Sigmoid colon (tissue), 7 donors: Measurements from ENCODE around the gene DTYMK. TPM values are rescaled to one million over a fixed set of nuclear protein-coding genes. Genes with fewer than 3 reads are reported as not detected.

Experiments
- DNase-seq: peaks from one replicate; pipeline ENCODE4 v3.0.0-alpha.2; 2019
- H3K27ac ChIP-seq, 4 donors: fragments of 200-600 bp; sonication (generic); one replicate each; pipeline ENCODE4 v1.5.1; 2016 to 2019; ENCODE audit warnings: mild to moderate bottlenecking in 1 of 4
- H3K27me3 ChIP-seq, 3 donors: fragments of 200-600 bp; sonication (generic); one replicate each; pipeline ENCODE4 v1.5.1; 2019; ENCODE audit warnings: mild to moderate bottlenecking in 1 of 3
- H3K36me3 ChIP-seq, 4 donors: fragments of 200-600 bp; sonication (generic); one replicate each; pipeline ENCODE4 v1.5.1; 2016 to 2019
- H3K4me1 ChIP-seq, 4 donors: fragments of 200-600 bp; sonication (generic); one replicate each; pipeline ENCODE4 v1.5.1; 2017 to 2019
- H3K4me3 ChIP-seq, 4 donors: fragments of 200-600 bp; sonication (generic); one replicate each; pipeline ENCODE4 v1.5.1; 2017 to 2019; ENCODE audit warnings: mild to moderate bottlenecking in 2 of 4, moderate library complexity in 1 of 4
- H3K9me3 ChIP-seq, 4 donors: fragments of 200-600 bp in 3 of 4; sonication (generic) in 3 of 4; one replicate each; pipeline versions ENCODE4 v1.5.1 to v1.6.1; 2013 to 2019
- CTCF ChIP-seq, 4 experiments: fragments of 450-650 bp in 3 of 4; fragments of 200-600 bp in 1 of 4; IDR thresholded peaks; one replicate each; pipeline ENCODE4 v1.5.1; 2016 to 2019; ENCODE audit warnings: antibody characterized with exemption in 4 of 4, mild to moderate bottlenecking in 3 of 4, moderate library complexity in 2 of 4
- EP300 ChIP-seq, 4 donors: sonication (generic); formaldehyde crosslinking; IDR thresholded peaks; one replicate each; pipeline ENCODE4 v1.6.1; 2017; ENCODE audit warnings: antibody characterized with exemption in 4 of 4
- POLR2A ChIP-seq, 2 donors: fragments of 450-650 bp; IDR thresholded peaks; one replicate each; pipeline ENCODE4 v1.6.1; 2016; ENCODE audit warnings: antibody characterized with exemption in 2 of 2, mild to moderate bottlenecking in 2 of 2, moderate library complexity in 2 of 2
- POLR2AphosphoS5 ChIP-seq, 4 donors: sonication (generic); formaldehyde crosslinking; IDR thresholded peaks; one replicate each; pipeline ENCODE4 v1.6.1; 2017; ENCODE audit warnings: antibody characterized with exemption in 4 of 4
- WGBS, 2 donors: extraction: QIAGEN DNeasy Blood & Tissue Kit; methylation state at CpG; one replicate each; pipeline ENCODE4 v1.1.7; 2013; 5-methylcytosine and 5-hydroxymethylcytosine counted together
- intact Hi-C: fragments of 100-400 bp; cut with DNase I; formaldehyde crosslinking; loops from one replicate; pipeline ENCODE4 v1.15.1; 2023
- polyA plus RNA-seq, 3 donors: library from polyadenylated mRNA; stranded (reverse); fragments of 200-250 nt; gene quantifications; one replicate each; pipeline ENCODE4 v1.2.3, GENCODE V29; 2013
- total RNA-seq, 4 donors: library from RNA; depleted of rRNA; stranded (reverse); fragments of >200 nt; gene quantifications; one replicate each; pipeline ENCODE4 v1.1.0, GENCODE V29; 2016
- donor health status: healthy with polysubstance abuse.
- donor health status: Bipolar disorder and iron deficiency.
- donor health status: healthy.

The DTYMK gene
- total and polyA plus RNA-seq, 7 donors: 7.4 to 53.0 (median 13.8) TPM

GRCh38 chr2:241636182-241637017 lies 50.2 kb downstream of the DTYMK start:
- intact Hi-C loops: loop anchor here (1.0 to 10.0 kb wide), 7 partner anchors 26 to 322 kb away; partner anchors contain the start of genes DTYMK, FARP2, HDLBP and ING5
- Histone ChIP-seq H3K4me3 (peak overlapping the region; percentile 57 to 95 (median 81)), H3K9me3 (no peaks in the 10 kb centered on the region), H3K27ac (peak overlapping the region; percentile 90 to 99 (median 94)), H3K4me1 (peaks cover 0 to 60% (median 52%) of the 10 kb centered on the region in 4 donors), H3K27me3 (no peaks in the 10 kb centered on the region), H3K36me3 (peaks cover 12 to 25% (median 21%) of the 10 kb centered on the region in 4 donors)
- 1% methylated on average over 97 of the region's 97 CpGs for WGBS, 2 donors
- DNase-seq: peak; percentile 75
- peak in 2 of 4 donors; percentile 48 to 71 for TF ChIP-seq POLR2AphosphoS5 (IDR thresholded peaks at IDR 0.05)
- no peak for TF ChIP-seq EP300 (IDR thresholded peaks at IDR 0.05)

- H3K4me1 ChIP-seq: peaks cover 0 to 53% (median 47%) of the 10 kb centered on the region in 4 donors
- H3K4me3 ChIP-seq: peak overlapping the region; percentile 57 to 95 (median 81)
- TF ChIP-seq POLR2AphosphoS5 (IDR thresholded peaks at IDR 0.05) (no peak), CTCF (IDR thresholded peaks at IDR 0.05) (no peak), POLR2A (IDR thresholded peaks at IDR 0.05) (no peak), EP300 (IDR thresholded peaks at IDR 0.05) (no peak)
- H3K27ac ChIP-seq: peak overlapping the region; percentile 90 to 99 (median 94)
- no peaks in the 10 kb centered on the region for H3K9me3 ChIP-seq
- H3K27me3 ChIP-seq: no peaks in the 10 kb centered on the region
- H3K36me3 ChIP-seq: peaks cover 12 to 30% (median 21%) of the 10 kb centered on the region in 4 donors
- WGBS, 2 donors: 11 to 36% methylated on average over 6 of the region's 6 CpGs
- intact Hi-C loops: loop anchor here (2.0 to 10.0 kb wide), 5 partner anchors 51 to 321 kb away; partner anchors contain the start of genes DTYMK, FARP2, HDLBP and ING5
- no peak for DNase-seq
Observed at GRCh38 chr2:241635756-241636155, 50.9 kb downstream of the DTYMK start.

GRCh38 chr2:241633561-241633960 lies 53.1 kb downstream of the DTYMK start:
- 92 to 93% methylated on average over 17 of the region's 17 CpGs for WGBS, 2 donors
- Histone ChIP-seq H3K27ac (no peak overlapping the region), H3K4me3 (no peak overlapping the region), H3K4me1 (peaks cover 0 to 32% (median 26%) of the 10 kb centered on the region in 4 donors), H3K36me3 (peaks cover 12 to 43% (median 27%) of the 10 kb centered on the region in 4 donors), H3K27me3 (no peaks in the 10 kb centered on the region), H3K9me3 (no peaks in the 10 kb centered on the region)
- no peak for DNase-seq
- intact Hi-C loops: loop anchor here (10.0 kb wide), 1 partner anchor 279 kb away; the partner anchor contains the start of gene FARP2
- TF ChIP-seq CTCF (IDR thresholded peaks at IDR 0.05) (no peak), POLR2AphosphoS5 (IDR thresholded peaks at IDR 0.05) (no peak), EP300 (IDR thresholded peaks at IDR 0.05) (no peak), POLR2A (IDR thresholded peaks at IDR 0.05) (no peak)

- no peak overlapping the region for H3K4me3 ChIP-seq
- H3K27ac ChIP-seq: no peak overlapping the region
- H3K9me3 ChIP-seq: no peaks in the 10 kb centered on the region
- intact Hi-C loops: loop anchor here (10.0 kb wide), 1 partner anchor 278 kb away; the partner anchor contains the start of gene FARP2
- TF ChIP-seq POLR2A (IDR thresholded peaks at IDR 0.05) (no peak), EP300 (IDR thresholded peaks at IDR 0.05) (no peak), POLR2AphosphoS5 (IDR thresholded peaks at IDR 0.05) (no peak), CTCF (IDR thresholded peaks at IDR 0.05) (no peak)
- peak; percentile 29 for DNase-seq
- H3K27me3 ChIP-seq: no peaks in the 10 kb centered on the region
- H3K4me1 ChIP-seq: peaks cover 0 to 25% (median 21%) of the 10 kb centered on the region in 4 donors
- peaks cover 12 to 48% (median 27%) of the 10 kb centered on the region in 4 donors for H3K36me3 ChIP-seq
- WGBS, 2 donors: 96 to 97% methylated on average over 39 of the region's 39 CpGs
Observed at GRCh38 chr2:241632478-241633325, 53.9 kb downstream of the DTYMK start.
